K562 (cell line): ENCODE measurements around the gene COPB2. TPM values are rescaled to one million over a fixed set of nuclear protein-coding genes. Genes with fewer than 3 reads are reported as not detected.

Experiments
- ATAC-seq: fragments of 200-7000 bp; cut with Tn5 transposase; 3 replicates; pipeline ENCODE4 v1.9.1; 2020; ENCODE audit warnings: moderate library complexity
- BruUV-seq: library from RNA; stranded (reverse); fragments of 400-500 nt; replicated peaks from 2 replicates; lab custom pipeline; 2021; lab: Mats Ljungman, UMichigan
- CTCF ChIA-PET: fragments of 300-600 bp; formaldehyde crosslinking; extraction: SDS; loops from one replicate; lab custom pipeline; 2021; ENCODE audit warnings: low intra/inter-chr PET ratio; lab: Yijun Ruan, JAX
- POLR2A ChIA-PET: fragments of 300-600, 350-650 bp; sonication (Branson Sonifier 250); formaldehyde crosslinking; extraction: SDS; loops from one replicate; lab custom pipeline; 2021; ENCODE audit warnings: antibody characterized with exemption, inconsistent platforms; lab: Yijun Ruan, JAX
- DNase-seq, 4 experiments: peaks; one replicate each; pipeline versions ENCODE4 v3.0.0 to v3.0.0-alpha.2; 2011 to 2018; ENCODE audit warnings: low spot score in 3 of 4, mixed read lengths in 3 of 4; ENCODE audit errors: extremely low read depth in 1 of 4
- FAIRE-seq: peaks from 2 replicates; lab custom pipeline; 2011; peaks lifted over from hg19 to GRCh38; lab: Jason Lieb, UNC
- H2AFZ ChIP-seq: 2 replicates; pipeline ENCODE4 v1.6.0; 2011; ENCODE audit warnings: low read depth, low read length, control low read depth, inconsistent platforms
- H3K27ac ChIP-seq: fragments of 200-600 bp; 3 replicates; pipeline ENCODE4 v1.8.0; 2011; ENCODE audit warnings: low read depth, mild to moderate bottlenecking, control low read depth, inconsistent platforms, low read length, moderate library complexity, mixed read lengths; ENCODE audit errors: extremely low read depth
- H3K27me3 ChIP-seq, 2 experiments: fragments of 300-600 bp in 1 of 2; 2 replicates in 1 of 2; 3 replicates in 1 of 2; pipeline versions ENCODE4 v1.6.0 to v1.8.0; 2011; ENCODE audit warnings: inconsistent platforms in 2 of 2, low read length in 2 of 2, mild to moderate bottlenecking in 1 of 2, mixed read lengths in 1 of 2, moderate library complexity in 1 of 2; ENCODE audit not compliant: control insufficient read depth in 2 of 2, insufficient read depth in 2 of 2
- H3K36me3 ChIP-seq: fragments of 300-600 bp; 3 replicates; pipeline ENCODE4 v1.8.0; 2011; ENCODE audit warnings: mild to moderate bottlenecking, low read length, inconsistent platforms; ENCODE audit not compliant: control insufficient read depth, insufficient read depth
- H3K4me1 ChIP-seq, 2 experiments: fragments of 200-600 bp in 1 of 2; replicated peaks in 1 of 2; 2 replicates in 1 of 2; 3 replicates in 1 of 2; pipeline versions ENCODE4 v1.5.1 to v1.8.0; 2011; ENCODE audit warnings: inconsistent platforms in 2 of 2, low read length in 2 of 2, mild to moderate bottlenecking in 1 of 2, mixed read lengths in 1 of 2, moderate library complexity in 1 of 2; ENCODE audit not compliant: control insufficient read depth in 2 of 2, insufficient read depth in 2 of 2
- H3K4me2 ChIP-seq: 2 replicates; pipeline ENCODE4 v1.6.1; 2011; ENCODE audit warnings: low read length, control low read depth, inconsistent platforms, mixed read lengths; ENCODE audit not compliant: insufficient read depth
- H3K4me3 ChIP-seq: fragments of 200-600 bp; sonication (generic), shearing (Covaris generic); 2 replicates; pipeline ENCODE4 v1.5.1; 2016; ENCODE audit warnings: control low read depth, inconsistent platforms
- H3K79me2 ChIP-seq: fragments of 200-600 bp; 3 replicates; pipeline ENCODE4 v1.8.0; 2011; ENCODE audit warnings: low read length, inconsistent platforms; ENCODE audit not compliant: control insufficient read depth, insufficient read depth
- H3K9ac ChIP-seq, 2 experiments: 2 replicates each; pipeline versions ENCODE4 v1.6.0 to v1.6.1; 2011; ENCODE audit warnings: low read depth in 2 of 2, low read length in 2 of 2, control low read depth in 1 of 2, inconsistent platforms in 1 of 2, mild to moderate bottlenecking in 1 of 2, mixed read lengths in 1 of 2; ENCODE audit not compliant: insufficient read depth in 1 of 2
- H3K9me1 ChIP-seq: one replicate; pipeline ENCODE4 v1.6.0; 2011; ENCODE audit warnings: inconsistent platforms, mild to moderate bottlenecking, low read length, moderate library complexity; ENCODE audit not compliant: control insufficient read depth, insufficient read depth
- H3K9me3 ChIP-seq: replicated peaks from 2 replicates; pipeline ENCODE4 v1.5.1; 2011; ENCODE audit warnings: low read depth, low read length, inconsistent platforms; ENCODE audit not compliant: control insufficient read depth, insufficient read depth
- H4K20me1 ChIP-seq: replicated peaks from 2 replicates; pipeline ENCODE4 v1.6.1; 2011; ENCODE audit warnings: low read length, inconsistent platforms, mixed read lengths; ENCODE audit not compliant: control insufficient read depth, insufficient read depth
- KAT7 ChIP-seq: sonication (generic); formaldehyde crosslinking; IDR thresholded peaks from 2 replicates; pipeline ENCODE4 v1.8.0; 2022; ENCODE audit warnings: missing genetic modification reagents, mild to moderate bottlenecking, borderline replicate concordance
- RBM34 ChIP-seq: fragments of 200-400 bp; formaldehyde crosslinking; IDR thresholded peaks from 2 replicates; pipeline ENCODE4 v1.6.1; 2018; ENCODE audit warnings: low read length, borderline replicate concordance; ENCODE audit not compliant: insufficient read depth
- SRSF9 ChIP-seq: fragments of 200-400 bp; formaldehyde crosslinking; IDR thresholded peaks from 2 replicates; pipeline ENCODE4 v1.6.1; 2017; ENCODE audit warnings: low read depth, low read length, borderline replicate concordance
- TAL1 ChIP-seq: fragments of 450-650 bp; IDR thresholded peaks from 2 replicates; pipeline ENCODE4 v1.6.1; 2016; ENCODE audit warnings: mild to moderate bottlenecking
- ZNF77 ChIP-seq: fragments of 250-450 bp; sonication (Bioruptor Pico); IDR thresholded peaks from 2 replicates; pipeline ENCODE4 v1.5.0; 2020
- WGBS: fragments of 100-300 bp; shearing (Covaris generic); methylation state at CpG from one replicate; pipeline ENCODE4 v1.1.6; 2016; ENCODE audit warnings: low coverage, mixed read lengths; ENCODE audit not compliant: insufficient coverage; ENCODE audit errors: missing lambda C conversion rate; 5-methylcytosine and 5-hydroxymethylcytosine counted together
- in situ Hi-C: fragments of 300-500 bp; cut with MboI; formaldehyde crosslinking; loops from 4 replicates; pipeline ENCODE4 v1.15.0; 2018; ENCODE audit warnings: inconsistent platforms, mixed read lengths
- intact Hi-C: fragments of 100-400 bp; cut with micrococcal nuclease; formaldehyde crosslinking; loops from 2 replicates; pipeline ENCODE4 v1.14.2; 2022
- polyA plus RNA-seq, 8 experiments: library from polyadenylated mRNA; depleted of rRNA in 4 of 8; stranded (reverse) in 5 of 8; unstranded in 3 of 8; fragments of >200 nt; fragmentation: Nextera tagmentation in 2 of 8; fragmentation: Illumina TruSeq in 1 of 8; extraction: Ambion mirVana in 2 of 8; extraction: Trizol in 1 of 8; gene quantifications; 2 replicates each; pipeline versions ENCODE4 v1.2.1 to v1.2.3, GENCODE V29; 2011 to 2014; ENCODE audit warnings: inconsistent platforms in 1 of 8, missing spikeins in 1 of 8
- total RNA-seq, 7 experiments: library from RNA; depleted of rRNA in 6 of 7; stranded (reverse); fragments of >200 nt in 6 of 7; fragmentation: Illumina TruSeq in 2 of 7; extraction: Trizol in 2 of 7; gene quantifications; 2 replicates each; pipeline versions ENCODE4 v1.2.1 to v1.2.3, GENCODE V29; 2011 to 2021; ENCODE audit warnings: low replicate concordance in 1 of 7
- TF ChIP-seq, protein P1 (sequence below), 2 experiments: fragments of 450-650 bp in 1 of 2; sonication (generic) in 1 of 2; formaldehyde crosslinking in 1 of 2; IDR thresholded peaks in 1 of 2; conservative IDR thresholded peaks in 1 of 2; 2 replicates each; pipeline versions ENCODE4 v1.6.1 to v1.8.1; 2016 to 2023; ENCODE audit warnings: mild to moderate bottlenecking in 2 of 2, moderate library complexity in 2 of 2, inconsistent platforms in 1 of 2, missing genetic modification reagents in 1 of 2
- TF ChIP-seq, protein P2 (sequence below): sonication (generic); formaldehyde crosslinking; IDR thresholded peaks from 2 replicates; pipeline ENCODE4 v1.8.1; 2023; ENCODE audit warnings: mild to moderate bottlenecking, missing genetic modification reagents
- TF ChIP-seq, protein P3 (sequence below): sonication (generic); formaldehyde crosslinking; IDR thresholded peaks from 2 replicates; pipeline ENCODE4 v1.8.0; 2023; ENCODE audit warnings: mild to moderate bottlenecking, missing genetic modification reagents

COPB2 gene
- total and polyA plus RNA-seq, 9 of the 15 experiments (the other 6 are each of a cell fraction or from before 2014, with no cell fraction given), result 64.3 to 189 (median 130) TPM

DNA sequence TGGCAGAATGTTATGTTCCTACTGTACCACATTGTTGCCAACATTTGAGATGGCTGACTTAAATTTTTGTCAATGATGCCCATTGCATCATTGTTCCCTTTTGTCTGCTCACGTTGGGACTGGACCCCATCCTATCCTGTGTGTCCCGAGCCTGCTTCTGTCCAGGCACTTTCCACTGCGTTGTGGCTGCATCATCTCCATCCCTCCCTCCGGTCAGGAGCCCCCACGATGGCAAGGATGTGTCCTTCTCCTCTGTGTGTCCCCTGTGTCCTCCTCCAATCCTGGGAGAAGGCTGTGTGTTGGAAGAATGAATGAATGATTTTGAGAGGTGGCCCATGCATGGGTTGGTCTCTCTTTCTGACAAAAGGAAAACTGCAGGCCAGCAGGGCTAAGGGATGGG lies 65.0 kb downstream of the COPB2 start:
- H3K4me1 ChIP-seq, result peaks cover 30 to 33% of the 10 kb centered on the region in 2 experiments; a peak in 4 of 5 replicates
- no peak overlapping the region for H3K9ac ChIP-seq
- H3K9me3 ChIP-seq, result no peaks in the 10 kb centered on the region
- CTCF ChIA-PET, result no interaction called here
- no peaks in the 10 kb centered on the region for H3K27me3 ChIP-seq
- H3K27ac ChIP-seq, result no peak overlapping the region
- ATAC-seq (no peak), DNase-seq (no peak), FAIRE-seq (no peak)
- H3K9me1 ChIP-seq, result no peaks in the 10 kb centered on the region
- no peak overlapping the region for H2AFZ ChIP-seq
- H3K36me3 ChIP-seq, result no peaks in the 10 kb centered on the region; the same call in 2 of the 3 replicates
- H4K20me1 ChIP-seq, result no peaks in the 10 kb centered on the region
- in situ Hi-C loops (no loop called here), intact Hi-C loops (loop anchor here (10.0 kb wide), 1 partner anchor 100 kb away; no protein-coding TSS in a partner anchor)
- POLR2A ChIA-PET, result no interaction called here
- H3K4me3 ChIP-seq, result no peak overlapping the region
- no TSS peak for BruUV-seq
- no peaks in the 10 kb centered on the region for H3K79me2 ChIP-seq
- WGBS, result 50% methylated on average over 5 of the region's 5 CpGs
- TF ChIP-seq, protein P1, sequence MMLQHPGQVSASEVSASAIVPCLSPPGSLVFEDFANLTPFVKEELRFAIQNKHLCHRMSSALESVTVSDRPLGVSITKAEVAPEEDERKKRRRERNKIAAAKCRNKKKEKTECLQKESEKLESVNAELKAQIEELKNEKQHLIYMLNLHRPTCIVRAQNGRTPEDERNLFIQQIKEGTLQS (IDR thresholded peaks at IDR 0.05), result peak; percentile 10; the same call in 1 of the 2 replicates
- TF ChIP-seq, protein P1 (CRISPR knock-in tag; conservative IDR thresholded peaks at IDR 0.05), result no peak
- TF ChIP-seq SRSF9, result no peak
- no peak overlapping the region for H3K4me2 ChIP-seq

DNA sequence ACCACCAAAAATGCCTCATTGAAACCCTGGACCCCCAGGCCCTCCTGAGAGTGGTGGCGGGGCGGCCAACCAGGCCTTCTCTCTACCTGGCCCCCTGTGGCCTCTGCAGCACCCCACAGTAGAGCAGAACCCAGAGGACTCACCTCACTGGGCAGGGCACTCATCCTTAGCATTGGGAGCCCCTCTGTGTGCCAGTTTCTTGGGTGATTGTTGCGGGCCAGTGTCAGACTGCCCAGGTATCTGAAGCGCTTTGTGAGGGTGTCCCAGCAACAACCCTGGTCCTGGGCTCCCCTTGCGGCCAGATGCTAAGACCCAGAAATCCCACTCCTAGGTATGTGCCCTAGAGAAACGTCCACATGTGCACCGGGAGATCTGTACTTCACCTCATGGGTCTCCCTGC lies 66.3 kb downstream of the COPB2 start:
- no peak for ATAC-seq
- peaks cover 29 to 30% of the 10 kb centered on the region in 2 experiments; a peak in 4 of 5 replicates for H3K4me1 ChIP-seq
- H3K79me2 ChIP-seq, result no peaks in the 10 kb centered on the region
- 77% methylated on average over 6 of the region's 7 CpGs for WGBS
- H3K9me1 ChIP-seq, result no peaks in the 10 kb centered on the region
- no peak overlapping the region for H3K27ac ChIP-seq
- H3K4me2 ChIP-seq, result no peak overlapping the region
- in situ Hi-C loops, result no loop called here
- BruUV-seq, result no TSS peak
- no peaks in the 10 kb centered on the region for H4K20me1 ChIP-seq
- no peak overlapping the region for H3K9ac ChIP-seq
- no peaks in the 10 kb centered on the region; the same call in 2 of the 3 replicates for H3K36me3 ChIP-seq
- POLR2A ChIA-PET, result interaction anchor here (0.9 to 1.0 kb wide), 2 partner anchors 12 to 210 kb away, joined by 3 read pairs; no protein-coding TSS in a partner anchor
- no peak for FAIRE-seq
- no peak for DNase-seq
- intact Hi-C loops, result loop anchor here (10.0 kb wide), 1 partner anchor 98 kb away; no protein-coding TSS in a partner anchor
- H2AFZ ChIP-seq, result no peak overlapping the region
- no peaks in the 10 kb centered on the region for H3K9me3 ChIP-seq
- H3K4me3 ChIP-seq, result no peak overlapping the region
- CTCF ChIA-PET, result no interaction called here
- H3K27me3 ChIP-seq, result no peaks in the 10 kb centered on the region
- TF ChIP-seq ZNF77 (CRISPR knock-in tag), result no peak
- no peak for TF ChIP-seq TAL1
- no peak for TF ChIP-seq KAT7 (CRISPR knock-in tag)
- no peak for TF ChIP-seq RBM34
- TF ChIP-seq, protein P2, sequence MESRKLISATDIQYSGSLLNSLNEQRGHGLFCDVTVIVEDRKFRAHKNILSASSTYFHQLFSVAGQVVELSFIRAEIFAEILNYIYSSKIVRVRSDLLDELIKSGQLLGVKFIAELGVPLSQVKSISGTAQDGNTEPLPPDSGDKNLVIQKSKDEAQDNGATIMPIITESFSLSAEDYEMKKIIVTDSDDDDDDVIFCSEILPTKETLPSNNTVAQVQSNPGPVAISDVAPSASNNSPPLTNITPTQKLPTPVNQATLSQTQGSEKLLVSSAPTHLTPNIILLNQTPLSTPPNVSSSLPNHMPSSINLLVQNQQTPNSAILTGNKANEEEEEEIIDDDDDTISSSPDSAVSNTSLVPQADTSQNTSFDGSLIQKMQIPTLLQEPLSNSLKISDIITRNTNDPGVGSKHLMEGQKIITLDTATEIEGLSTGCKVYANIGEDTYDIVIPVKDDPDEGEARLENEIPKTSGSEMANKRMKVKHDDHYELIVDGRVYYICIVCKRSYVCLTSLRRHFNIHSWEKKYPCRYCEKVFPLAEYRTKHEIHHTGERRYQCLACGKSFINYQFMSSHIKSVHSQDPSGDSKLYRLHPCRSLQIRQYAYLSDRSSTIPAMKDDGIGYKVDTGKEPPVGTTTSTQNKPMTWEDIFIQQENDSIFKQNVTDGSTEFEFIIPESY, result no peak
- TF ChIP-seq, protein P3, sequence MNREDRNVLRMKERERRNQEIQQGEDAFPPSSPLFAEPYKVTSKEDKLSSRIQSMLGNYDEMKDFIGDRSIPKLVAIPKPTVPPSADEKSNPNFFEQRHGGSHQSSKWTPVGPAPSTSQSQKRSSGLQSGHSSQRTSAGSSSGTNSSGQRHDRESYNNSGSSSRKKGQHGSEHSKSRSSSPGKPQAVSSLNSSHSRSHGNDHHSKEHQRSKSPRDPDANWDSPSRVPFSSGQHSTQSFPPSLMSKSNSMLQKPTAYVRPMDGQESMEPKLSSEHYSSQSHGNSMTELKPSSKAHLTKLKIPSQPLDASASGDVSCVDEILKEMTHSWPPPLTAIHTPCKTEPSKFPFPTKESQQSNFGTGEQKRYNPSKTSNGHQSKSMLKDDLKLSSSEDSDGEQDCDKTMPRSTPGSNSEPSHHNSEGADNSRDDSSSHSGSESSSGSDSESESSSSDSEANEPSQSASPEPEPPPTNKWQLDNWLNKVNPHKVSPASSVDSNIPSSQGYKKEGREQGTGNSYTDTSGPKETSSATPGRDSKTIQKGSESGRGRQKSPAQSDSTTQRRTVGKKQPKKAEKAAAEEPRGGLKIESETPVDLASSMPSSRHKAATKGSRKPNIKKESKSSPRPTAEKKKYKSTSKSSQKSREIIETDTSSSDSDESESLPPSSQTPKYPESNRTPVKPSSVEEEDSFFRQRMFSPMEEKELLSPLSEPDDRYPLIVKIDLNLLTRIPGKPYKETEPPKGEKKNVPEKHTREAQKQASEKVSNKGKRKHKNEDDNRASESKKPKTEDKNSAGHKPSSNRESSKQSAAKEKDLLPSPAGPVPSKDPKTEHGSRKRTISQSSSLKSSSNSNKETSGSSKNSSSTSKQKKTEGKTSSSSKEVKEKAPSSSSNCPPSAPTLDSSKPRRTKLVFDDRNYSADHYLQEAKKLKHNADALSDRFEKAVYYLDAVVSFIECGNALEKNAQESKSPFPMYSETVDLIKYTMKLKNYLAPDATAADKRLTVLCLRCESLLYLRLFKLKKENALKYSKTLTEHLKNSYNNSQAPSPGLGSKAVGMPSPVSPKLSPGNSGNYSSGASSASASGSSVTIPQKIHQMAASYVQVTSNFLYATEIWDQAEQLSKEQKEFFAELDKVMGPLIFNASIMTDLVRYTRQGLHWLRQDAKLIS (CRISPR knock-in tag), result no peak
